H9 (cell line): ENCODE data around the gene ADGRD1. TPM values are rescaled to one million over a fixed set of nuclear protein-coding genes. Genes with fewer than 3 reads are reported as not detected.

Experiments used
- DNase-seq: peaks from one replicate; pipeline ENCODE4 v3.0.0-alpha.2; 2017
- H2AFZ ChIP-seq: one replicate; pipeline ENCODE4 v1.6.1; 2013; ENCODE audit warnings: mild to moderate bottlenecking, low read length, control low read depth, moderate library complexity
- H2AK5ac ChIP-seq: 2 replicates; pipeline ENCODE4 v1.6.1; 2013; ENCODE audit warnings: low read length, control low read depth, mixed read lengths; ENCODE audit not compliant: insufficient read length
- H2BK120ac ChIP-seq: one replicate; pipeline ENCODE4 v1.6.1; 2013; ENCODE audit warnings: low read depth, mild to moderate bottlenecking, low read length, control low read depth, inconsistent platforms; ENCODE audit not compliant: poor library complexity, severe bottlenecking
- H2BK12ac ChIP-seq: 2 replicates; pipeline ENCODE4 v1.6.1; 2013; ENCODE audit warnings: low read length, control low read depth, mixed read lengths, low read depth; ENCODE audit not compliant: insufficient read length
- H2BK15ac ChIP-seq: 2 replicates; pipeline ENCODE4 v1.6.1; 2013; ENCODE audit warnings: low read depth, low read length, control low read depth
- H2BK20ac ChIP-seq: one replicate; pipeline ENCODE4 v1.6.1; 2013; ENCODE audit warnings: low read depth, mild to moderate bottlenecking, low read length, control low read depth, inconsistent platforms; ENCODE audit not compliant: poor library complexity, severe bottlenecking
- H2BK5ac ChIP-seq: 2 replicates; pipeline ENCODE4 v1.6.1; 2013; ENCODE audit warnings: low read length, control low read depth, mixed read lengths; ENCODE audit not compliant: insufficient read length
- H3K14ac ChIP-seq: 2 replicates; pipeline ENCODE4 v1.6.1; 2013; ENCODE audit warnings: low read length, control low read depth; ENCODE audit not compliant: insufficient read depth
- H3K18ac ChIP-seq: 2 replicates; pipeline ENCODE4 v1.6.1; 2013; ENCODE audit warnings: low read depth, mild to moderate bottlenecking, mixed read lengths, low read length, control low read depth; ENCODE audit not compliant: insufficient read length
- H3K23ac ChIP-seq: 2 replicates; pipeline ENCODE4 v1.6.1; 2013; ENCODE audit warnings: low read length, control low read depth, mixed read lengths, low read depth; ENCODE audit not compliant: insufficient read length
- H3K23me2 ChIP-seq: 2 replicates; pipeline ENCODE4 v1.6.1; 2013; ENCODE audit warnings: low read depth, mild to moderate bottlenecking, mixed read lengths, low read length, control low read depth; ENCODE audit not compliant: insufficient read length, poor library complexity, severe bottlenecking
- H3K27ac ChIP-seq: 2 replicates; pipeline ENCODE4 v1.5.1; 2013; ENCODE audit warnings: low read length, control low read depth, mixed read lengths, low read depth; ENCODE audit not compliant: insufficient read length
- H3K27me3 ChIP-seq: 2 replicates; pipeline ENCODE4 v1.6.1; 2013; ENCODE audit warnings: low read length, control low read depth, inconsistent platforms; ENCODE audit not compliant: insufficient read depth
- H3K4ac ChIP-seq: 2 replicates; pipeline ENCODE4 v1.6.1; 2013; ENCODE audit warnings: low read depth, mild to moderate bottlenecking, control low read depth, inconsistent platforms, low read length, moderate library complexity
- H3K4me1 ChIP-seq: 2 replicates; pipeline ENCODE4 v1.6.1; 2013; ENCODE audit warnings: low read length, control low read depth, inconsistent platforms; ENCODE audit not compliant: insufficient read depth
- H3K4me2 ChIP-seq: 2 replicates; pipeline ENCODE4 v1.6.1; 2013; ENCODE audit warnings: low read length, control low read depth, mixed read lengths; ENCODE audit not compliant: insufficient read length, insufficient read depth
- H3K56ac ChIP-seq: 2 replicates; pipeline ENCODE4 v1.6.1; 2013; ENCODE audit warnings: low read depth, mild to moderate bottlenecking, mixed read lengths, low read length, control low read depth; ENCODE audit not compliant: insufficient read length
- H3K79me1 ChIP-seq: 2 replicates; pipeline ENCODE4 v1.6.1; 2013; ENCODE audit warnings: low read depth, mild to moderate bottlenecking, moderate library complexity, low read length, control low read depth, inconsistent platforms; ENCODE audit not compliant: insufficient read depth, poor library complexity, severe bottlenecking
- H3K79me2 ChIP-seq: 2 replicates; pipeline ENCODE4 v1.6.1; 2013; ENCODE audit warnings: low read length, control low read depth, inconsistent platforms; ENCODE audit not compliant: insufficient read depth
- H3K9ac ChIP-seq: 2 replicates; pipeline ENCODE4 v1.6.1; 2013; ENCODE audit warnings: low read length, control low read depth, mixed read lengths; ENCODE audit not compliant: insufficient read length; ENCODE audit errors: extremely low read depth
- H3K9me3 ChIP-seq: one replicate; pipeline ENCODE4 v1.6.1; 2013; ENCODE audit warnings: low read depth, low read length, inconsistent platforms; ENCODE audit not compliant: control insufficient read depth
- H3T11ph ChIP-seq: one replicate; pipeline ENCODE4 v1.6.1; 2013; ENCODE audit warnings: mild to moderate bottlenecking, low read length, control low read depth, inconsistent platforms
- H4K20me1 ChIP-seq: one replicate; pipeline ENCODE4 v1.6.1; 2013; ENCODE audit not compliant: control insufficient read depth, insufficient read length, insufficient read depth
- H4K5ac ChIP-seq: 2 replicates; pipeline ENCODE4 v1.6.1; 2013; ENCODE audit warnings: low read depth, mild to moderate bottlenecking, mixed read lengths, low read length, control low read depth; ENCODE audit not compliant: insufficient read length
- H4K8ac ChIP-seq: replicated peaks from 2 replicates; pipeline ENCODE4 v1.6.1; 2013; ENCODE audit warnings: low read length, control low read depth, mixed read lengths, low read depth; ENCODE audit not compliant: insufficient read length
- H4K91ac ChIP-seq: 2 replicates; pipeline ENCODE4 v1.6.1; 2013; ENCODE audit warnings: low read depth, mild to moderate bottlenecking, moderate library complexity, mixed read lengths, low read length, control low read depth; ENCODE audit not compliant: insufficient read length
- H3K27ac Mint-ChIP-seq, 3 experiments: 2 replicates in 2 of 3; 3 replicates in 1 of 3; pipeline ENCODE4 v1.8.0; 2020 to 2021; ENCODE audit warnings: mixed read lengths in 3 of 3, mild to moderate bottlenecking in 1 of 3, moderate library complexity in 1 of 3
- H3K27me3 Mint-ChIP-seq: 2 replicates; pipeline ENCODE4 v1.8.0; 2021; ENCODE audit warnings: low read depth, mild to moderate bottlenecking, moderate library complexity, mixed read lengths
- H3K36me3 Mint-ChIP-seq, 3 experiments: 2 replicates in 2 of 3; 3 replicates in 1 of 3; pipeline ENCODE4 v1.8.0; 2020 to 2021; ENCODE audit warnings: low read depth in 3 of 3, mixed read lengths in 3 of 3; ENCODE audit not compliant: insufficient read depth in 1 of 3
- H3K4me1 Mint-ChIP-seq, 2 experiments: 2 replicates each; pipeline ENCODE4 v1.8.0; 2020; ENCODE audit warnings: mixed read lengths in 2 of 2
- H3K4me3 Mint-ChIP-seq, 2 experiments: 2 replicates in 1 of 2; 3 replicates in 1 of 2; pipeline ENCODE4 v1.8.0; 2020 to 2021; ENCODE audit warnings: mild to moderate bottlenecking in 2 of 2, mixed read lengths in 2 of 2, moderate library complexity in 1 of 2
- H3K9me3 Mint-ChIP-seq, 2 experiments: 2 replicates in 1 of 2; 3 replicates in 1 of 2; pipeline ENCODE4 v1.8.0; 2020; ENCODE audit warnings: mild to moderate bottlenecking in 2 of 2, mixed read lengths in 2 of 2, moderate library complexity in 1 of 2
- whole genome bisulfite sequencing: extraction: QIAGEN DNeasy Blood & Tissue Kit; methylation state at CpG from one replicate; pipeline ENCODE4 v1.1.7; 2013; ENCODE audit warnings: missing lambda C conversion rate, low lambda C conversion rate, mixed read lengths; ENCODE audit not compliant: insufficient read length; ENCODE audit errors: extremely low coverage; 5-methylcytosine and 5-hydroxymethylcytosine counted together
- total RNA-seq: library from RNA; stranded (reverse); gene quantifications from 2 replicates; pipeline ENCODE4 v1.2.1, GENCODE V29; 2021
- TF ChIP-seq, protein P1 (sequence below): fragments of 200-600 bp; sonication (generic); conservative IDR thresholded peaks from 3 replicates; pipeline ENCODE4 v1.8.0; 2021; ENCODE audit warnings: antibody characterized with exemption, mild to moderate bottlenecking

The ADGRD1 gene
- total RNA-seq, 1 experiment from 2014 or later: 0.52 TPM

- Histone ChIP-seq H4K91ac (no peak overlapping the region), H3K9ac (no peak overlapping the region), H3K27ac (no peak overlapping the region), H3K4ac (no peak overlapping the region), H3K4me2 (no peak overlapping the region), H2AK5ac (no peak overlapping the region), H3K9me3 (no peaks in the 10 kb centered on the region), H3K4me1 (no peaks in the 10 kb centered on the region), H3K18ac (no peak overlapping the region), H2BK120ac (no peak overlapping the region), H3K27me3 (no peaks in the 10 kb centered on the region), H3T11ph (no peak overlapping the region), H2AFZ (no peak overlapping the region), H4K20me1 (no peaks in the 10 kb centered on the region), H4K8ac (no peak overlapping the region), H2BK12ac (no peak overlapping the region), H2BK20ac (no peak overlapping the region), H3K56ac (no peak overlapping the region), H3K14ac (no peak overlapping the region), H4K5ac (no peak overlapping the region), H3K23me2 (no peaks in the 10 kb centered on the region), H2BK15ac (no peak overlapping the region), H2BK5ac (no peak overlapping the region), H3K23ac (no peak overlapping the region), H3K79me1 (no peaks in the 10 kb centered on the region), H3K79me2 (no peaks in the 10 kb centered on the region)
- Mint-ChIP-seq H3K4me1 (peaks cover 23 to 40% of the 10 kb centered on the region in 2 experiments), H3K27ac (no peak overlapping the region), H3K9me3 (no peaks in the 10 kb centered on the region; a peak in 1 of 5 replicates), H3K4me3 (no peak overlapping the region), H3K27me3 (peaks cover 15% of the 10 kb centered on the region), H3K36me3 (no peaks in the 10 kb centered on the region)
- no CpG with 5 or more reads among the region's 11 CpGs for WGBS
- DNase-seq: no peak
- TF ChIP-seq, protein P1, sequence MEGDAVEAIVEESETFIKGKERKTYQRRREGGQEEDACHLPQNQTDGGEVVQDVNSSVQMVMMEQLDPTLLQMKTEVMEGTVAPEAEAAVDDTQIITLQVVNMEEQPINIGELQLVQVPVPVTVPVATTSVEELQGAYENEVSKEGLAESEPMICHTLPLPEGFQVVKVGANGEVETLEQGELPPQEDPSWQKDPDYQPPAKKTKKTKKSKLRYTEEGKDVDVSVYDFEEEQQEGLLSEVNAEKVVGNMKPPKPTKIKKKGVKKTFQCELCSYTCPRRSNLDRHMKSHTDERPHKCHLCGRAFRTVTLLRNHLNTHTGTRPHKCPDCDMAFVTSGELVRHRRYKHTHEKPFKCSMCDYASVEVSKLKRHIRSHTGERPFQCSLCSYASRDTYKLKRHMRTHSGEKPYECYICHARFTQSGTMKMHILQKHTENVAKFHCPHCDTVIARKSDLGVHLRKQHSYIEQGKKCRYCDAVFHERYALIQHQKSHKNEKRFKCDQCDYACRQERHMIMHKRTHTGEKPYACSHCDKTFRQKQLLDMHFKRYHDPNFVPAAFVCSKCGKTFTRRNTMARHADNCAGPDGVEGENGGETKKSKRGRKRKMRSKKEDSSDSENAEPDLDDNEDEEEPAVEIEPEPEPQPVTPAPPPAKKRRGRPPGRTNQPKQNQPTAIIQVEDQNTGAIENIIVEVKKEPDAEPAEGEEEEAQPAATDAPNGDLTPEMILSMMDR: no peak
These were observed 1.6 kb downstream of the ADGRD1 start for GRCh38 chr12:130955238-130955816.
